HG02571 (cell line): ENCODE measurements around the gene CDH4.

ENCODE experiments used
- ATAC-seq: cut with Tn5 transposase; IDR thresholded peaks from one replicate; pipeline ENCODE4 v1.9.1; 2021; ENCODE audit warnings: mild to moderate bottlenecking, moderate library complexity; ENCODE audit not compliant: unreplicated experiment

The CDH4 gene

DNA sequence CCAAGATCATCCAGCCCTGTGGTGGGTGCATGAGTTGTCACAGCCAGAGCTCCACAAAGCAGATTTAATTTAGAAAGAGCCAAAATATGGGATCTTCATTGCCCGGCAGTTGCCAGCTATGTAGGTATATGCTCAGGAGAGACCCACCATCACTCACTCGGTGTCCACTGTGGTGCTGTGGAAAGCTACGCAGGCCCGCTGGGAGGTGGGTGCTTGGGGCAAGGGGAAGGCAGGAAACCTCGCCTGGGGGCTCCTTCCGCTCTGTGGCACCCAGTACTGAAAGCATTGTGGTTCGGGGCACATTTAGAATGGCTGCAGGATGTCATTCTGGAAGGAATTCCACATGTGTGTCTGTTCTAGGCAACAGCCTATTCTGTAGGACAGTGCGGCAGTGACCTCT, 553.7 kb downstream of the CDH4 start:
- ATAC-seq = no peak

DNA sequence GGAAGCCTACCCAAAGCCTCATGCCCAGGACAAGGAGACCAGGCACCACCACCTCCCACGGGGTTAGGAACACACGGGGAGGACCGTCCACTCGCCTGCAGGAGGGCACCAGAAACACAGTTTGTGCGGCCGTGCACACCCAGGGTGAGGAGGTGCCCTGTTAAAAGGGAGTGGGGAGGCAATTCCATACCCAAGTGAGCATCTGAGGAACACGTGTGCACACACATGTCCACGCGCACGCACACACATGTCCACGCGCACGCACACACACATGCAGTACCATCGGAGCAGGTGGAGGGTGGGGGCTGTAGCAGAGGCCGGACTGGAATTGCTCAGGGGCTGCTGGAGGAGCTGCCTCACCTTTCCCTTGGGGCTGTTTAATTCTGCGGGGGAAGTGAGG, 554.3 kb downstream of the CDH4 start:
- ATAC-seq = no peak

DNA sequence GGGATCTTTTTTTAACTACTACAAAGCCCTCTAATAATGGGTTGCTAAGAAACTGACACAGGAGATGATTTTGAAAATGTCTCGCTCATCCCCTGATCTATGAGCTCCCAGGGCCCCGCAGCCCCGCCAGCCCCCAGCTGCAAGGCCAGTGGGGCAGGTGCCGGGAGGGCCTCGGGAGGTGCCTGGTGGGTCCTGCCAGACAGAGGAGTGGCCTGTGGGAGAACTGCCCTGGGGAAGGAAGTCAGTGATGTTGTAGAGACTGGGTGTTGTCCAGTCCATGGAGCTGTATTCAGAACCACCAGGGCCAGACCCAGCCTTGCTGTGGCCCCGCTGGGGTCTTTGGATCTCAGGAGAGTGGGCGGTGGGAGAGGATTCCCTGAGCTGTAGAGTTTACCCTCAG, 554.9 kb downstream of the CDH4 start:
- ATAC-seq = no peak

DNA sequence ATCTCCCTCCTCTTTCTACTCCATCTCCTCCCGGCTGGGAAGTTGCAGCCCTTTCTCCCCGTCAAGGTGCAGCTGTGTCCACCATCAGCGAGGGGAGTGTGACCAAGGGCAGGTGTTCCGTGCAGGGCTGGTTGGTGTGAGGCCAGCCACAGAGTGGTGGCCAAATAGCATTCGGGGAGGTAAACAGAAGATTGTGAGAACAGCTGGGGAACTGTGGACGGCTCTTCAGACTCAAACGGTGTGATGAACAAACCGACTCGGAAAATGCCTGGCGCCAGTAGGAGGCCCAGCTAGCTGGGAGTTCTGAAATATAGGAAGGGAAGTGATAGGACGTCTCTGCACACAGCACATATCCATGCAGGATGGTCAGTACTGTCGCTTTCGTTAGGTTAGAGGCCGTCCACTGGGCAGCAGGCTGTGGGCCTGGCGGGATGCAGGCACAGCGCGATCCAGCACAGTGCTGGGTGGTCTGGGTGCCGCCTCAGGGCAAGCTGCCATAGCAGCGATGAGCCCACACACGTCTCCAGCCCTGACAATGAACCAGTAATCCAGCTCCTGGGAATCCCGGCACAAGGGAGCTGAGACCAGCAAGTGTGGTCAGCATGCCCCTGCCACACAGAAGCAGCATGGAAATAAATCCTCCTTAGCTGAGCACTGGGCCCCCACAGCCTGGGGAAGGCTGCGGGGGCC, 555.6 kb downstream of the CDH4 start:
- ATAC-seq = no peak

DNA sequence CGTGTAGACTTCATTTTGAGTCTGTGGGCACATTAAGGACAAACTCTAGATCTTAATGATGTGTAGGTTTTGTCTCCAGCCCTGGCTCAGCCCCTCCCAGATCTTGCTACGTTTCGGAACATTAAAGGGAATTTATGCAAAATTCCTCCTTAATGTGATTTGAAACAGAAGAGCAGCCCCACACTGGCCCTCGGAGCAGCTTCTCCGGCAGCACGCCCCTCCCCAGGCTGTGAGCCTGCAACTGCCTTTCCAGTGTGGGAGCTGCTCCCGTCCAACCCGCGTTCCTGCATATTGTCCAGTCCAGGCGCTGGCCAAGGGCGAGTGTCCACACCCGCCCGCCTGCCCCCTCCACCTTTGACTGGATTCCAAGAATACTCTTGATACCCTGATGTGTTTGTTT, 556.4 kb downstream of the CDH4 start:
- no peak for ATAC-seq

DNA sequence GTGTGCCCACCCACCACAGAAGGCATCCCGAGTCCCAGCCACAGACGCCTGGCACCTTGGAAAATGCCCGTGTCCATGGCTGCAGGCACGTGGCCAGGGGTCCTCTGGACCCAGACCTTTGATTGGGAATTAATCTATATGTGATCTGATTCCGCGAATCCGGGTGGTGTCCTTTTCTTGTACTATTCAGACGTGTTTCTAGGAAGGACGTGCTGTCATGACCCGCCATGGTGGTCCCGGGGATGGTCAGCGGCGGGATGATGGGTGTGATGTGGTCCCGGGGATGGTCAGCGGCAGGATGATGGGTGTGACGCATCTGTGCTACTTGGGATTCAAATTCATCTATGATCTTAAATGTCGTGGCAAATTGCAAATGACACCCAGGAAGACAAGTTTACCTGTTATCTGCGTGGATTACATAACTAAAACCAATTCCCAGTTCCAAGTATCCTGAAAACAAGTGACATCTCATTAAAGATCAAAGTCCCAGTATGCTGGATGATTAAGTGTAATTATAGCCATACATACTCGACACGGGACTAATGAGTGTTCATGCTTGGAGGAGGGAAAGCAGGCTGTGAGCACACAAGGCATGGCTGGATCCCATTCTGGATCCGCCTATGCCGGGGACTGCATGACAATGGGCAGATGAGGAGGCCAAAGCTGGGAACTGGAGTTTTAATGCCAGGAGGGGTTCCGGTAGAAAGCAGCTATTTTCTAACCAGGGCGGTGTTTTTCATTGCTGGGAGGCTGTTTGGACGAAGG, 557.1 kb downstream of the CDH4 start:
- no peak for ATAC-seq

DNA sequence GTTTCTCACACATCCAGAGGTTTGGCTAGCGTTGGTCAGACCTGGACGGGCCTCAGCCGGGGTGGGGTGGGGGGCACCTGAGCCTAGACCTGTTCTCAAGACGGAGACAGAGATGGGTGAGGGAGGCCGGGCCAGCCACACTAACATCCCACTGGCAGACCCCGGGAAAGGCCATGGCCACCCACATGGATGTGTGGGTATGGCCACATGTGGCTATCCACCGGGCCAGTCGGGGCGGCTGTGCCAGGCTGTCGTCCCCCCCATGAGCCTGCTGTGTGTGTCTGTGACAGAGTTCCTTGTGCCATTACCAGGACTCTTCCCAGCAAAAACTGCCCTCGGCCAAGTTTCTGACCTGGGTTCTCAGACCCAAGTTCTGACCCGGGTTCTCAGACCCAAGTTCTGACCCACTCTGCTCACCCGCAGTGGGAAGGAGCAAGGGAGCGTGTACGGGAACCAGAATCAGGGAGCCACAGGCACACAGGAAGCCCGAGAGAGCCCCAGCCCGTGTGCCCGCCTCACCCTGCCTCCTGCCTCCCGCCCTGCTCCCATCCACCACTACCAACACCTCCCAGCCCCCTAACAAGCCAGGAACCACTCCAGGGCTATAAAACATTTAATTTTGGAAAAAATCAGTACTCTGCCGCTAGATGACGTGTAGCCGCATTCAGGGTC, 558.1 kb downstream of the CDH4 start:
- ATAC-seq = no peak

DNA sequence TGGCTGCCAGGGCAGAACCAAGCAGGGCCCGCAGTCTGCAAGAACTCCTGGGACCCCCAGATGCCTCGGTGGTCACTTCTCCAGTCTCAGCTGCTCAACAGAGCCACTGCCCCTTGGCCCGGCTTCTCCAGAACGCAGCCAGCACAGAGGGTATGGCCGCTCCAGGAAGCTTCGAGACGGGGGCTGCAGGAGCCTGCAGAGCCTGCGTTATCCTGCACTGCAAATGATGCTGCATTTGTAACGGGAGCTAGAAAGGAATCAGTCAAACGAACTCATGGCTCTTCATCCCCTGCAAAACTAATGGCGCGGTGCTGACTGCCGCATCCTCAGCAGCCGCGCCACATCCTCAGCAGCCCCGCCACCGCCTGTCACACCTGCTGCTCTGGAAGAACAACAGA, 558.7 kb downstream of the CDH4 start:
- ATAC-seq = no peak

DNA sequence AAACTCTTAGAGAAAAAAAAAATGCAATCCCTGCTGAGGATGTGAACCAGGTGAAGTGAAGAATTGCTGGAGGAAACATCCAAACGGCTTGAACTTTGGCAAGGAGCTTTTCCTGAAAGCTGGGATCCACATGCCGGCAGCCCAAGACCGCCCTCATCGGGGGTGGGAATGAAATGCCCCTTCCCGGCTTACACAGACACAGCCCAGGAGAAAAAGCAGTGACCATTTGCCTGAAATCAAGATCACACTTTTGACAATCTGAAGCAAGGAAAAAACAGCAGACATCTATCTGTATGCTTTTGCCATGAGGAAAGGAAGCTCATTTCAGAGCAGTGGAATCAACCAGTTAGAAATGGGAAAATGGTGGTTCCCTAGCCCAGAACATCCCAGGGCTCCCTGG, 559.1 kb downstream of the CDH4 start:
- no peak for ATAC-seq

DNA sequence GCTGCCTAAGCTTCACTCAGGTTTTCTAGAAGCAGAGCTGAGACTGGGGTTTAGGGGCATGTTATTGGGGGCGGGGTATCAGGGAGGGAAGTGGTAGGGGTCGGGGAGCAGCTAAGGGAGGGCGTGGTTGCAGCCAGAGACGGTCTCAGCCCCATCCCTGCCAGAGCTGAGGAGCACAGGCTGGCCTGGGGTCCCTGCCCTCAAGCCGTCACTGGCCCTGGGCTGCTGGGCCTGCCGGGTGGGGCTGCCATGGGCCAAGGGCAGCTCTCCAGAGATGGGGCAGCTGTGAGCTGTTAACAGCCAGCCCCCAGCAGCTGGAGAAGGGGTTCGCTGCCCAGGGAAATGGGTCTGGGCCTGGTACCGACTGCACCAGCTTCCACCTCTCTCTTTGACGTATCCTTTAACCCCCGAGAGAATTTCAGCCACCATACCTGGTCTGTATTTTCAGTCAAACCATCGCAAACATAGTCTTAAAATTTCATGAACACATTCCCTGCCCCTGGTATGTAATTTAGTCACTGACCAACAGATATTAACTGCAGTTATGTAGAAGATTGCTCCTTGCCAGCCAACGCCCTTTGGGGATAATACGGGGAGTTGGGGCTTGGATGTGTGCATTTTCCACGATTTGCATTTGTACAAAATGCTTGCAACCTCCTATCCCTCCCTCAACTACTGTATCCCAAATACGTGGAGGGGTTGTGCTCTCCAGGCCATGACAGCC, 560.2 kb downstream of the CDH4 start:
- no peak for ATAC-seq

DNA sequence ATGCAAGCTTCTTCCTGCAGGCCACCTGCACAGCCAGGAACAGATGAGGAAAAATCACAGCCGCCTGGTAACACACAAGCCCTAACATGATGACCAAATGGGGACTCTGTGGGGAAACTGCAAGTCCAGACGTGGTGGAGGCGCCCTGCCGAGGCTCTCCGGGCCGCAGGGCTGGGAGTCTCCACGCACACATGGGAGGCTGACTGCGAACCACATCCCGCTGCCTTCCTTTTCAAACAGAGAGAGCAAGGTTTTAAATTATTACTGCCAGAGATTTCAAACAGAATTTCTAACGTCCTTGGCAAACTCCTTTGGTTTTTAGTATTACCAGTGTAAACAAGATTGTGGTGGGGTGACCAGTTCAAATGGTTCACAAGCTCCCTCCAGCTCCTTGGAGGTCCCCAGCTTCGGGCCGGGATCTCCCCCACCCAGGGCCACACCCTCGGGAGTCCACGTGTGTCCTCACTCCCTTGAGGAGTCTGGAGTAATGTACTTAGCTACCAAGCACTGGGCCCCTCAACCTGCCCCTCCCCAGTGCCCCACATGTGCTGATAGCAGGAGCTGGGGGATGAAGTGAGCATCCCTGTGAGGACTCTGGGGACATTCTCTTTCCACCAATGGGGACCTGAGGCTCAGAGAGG, 560.9 kb downstream of the CDH4 start:
- no peak for ATAC-seq

DNA sequence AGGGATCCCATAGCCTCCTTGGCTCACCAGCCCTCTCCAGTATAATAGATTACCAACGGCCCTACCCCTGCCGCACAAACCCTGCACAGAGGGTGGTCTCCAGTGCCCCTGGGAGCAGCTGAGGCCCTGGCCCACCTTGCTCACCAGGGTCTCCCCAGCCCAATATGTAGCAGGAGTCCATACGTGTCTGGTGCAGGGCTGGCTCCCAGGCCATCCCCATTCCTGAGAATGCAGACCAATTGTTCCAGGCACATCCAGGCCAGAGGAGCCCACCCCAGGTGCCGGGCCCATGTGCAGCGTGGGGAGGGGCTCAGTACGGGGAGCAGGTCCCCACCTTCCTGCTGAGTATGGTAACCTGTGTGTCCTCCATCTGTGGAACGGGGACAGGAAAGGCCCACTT, 561.7 kb downstream of the CDH4 start:
- ATAC-seq = no peak

DNA sequence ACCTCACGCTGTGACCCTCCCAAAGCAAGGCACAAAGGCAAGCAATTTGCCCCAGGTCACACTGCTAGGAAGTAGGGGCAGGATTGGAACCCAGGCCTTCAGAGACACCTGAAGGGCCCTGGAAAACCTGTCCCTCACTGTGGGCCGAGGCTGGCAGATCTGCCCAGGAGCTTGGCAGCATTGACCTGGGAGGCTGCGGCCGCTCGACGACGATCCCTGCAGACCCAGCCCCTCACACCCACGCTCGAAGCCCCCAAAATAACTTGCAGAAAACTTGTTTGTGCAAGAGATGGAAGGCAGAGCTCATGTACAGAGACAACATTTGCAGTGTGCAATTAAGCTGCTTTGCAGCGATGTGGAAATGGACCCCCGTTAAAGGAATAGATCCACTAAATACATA, 562.2 kb downstream of the CDH4 start:
- ATAC-seq = no peak

DNA sequence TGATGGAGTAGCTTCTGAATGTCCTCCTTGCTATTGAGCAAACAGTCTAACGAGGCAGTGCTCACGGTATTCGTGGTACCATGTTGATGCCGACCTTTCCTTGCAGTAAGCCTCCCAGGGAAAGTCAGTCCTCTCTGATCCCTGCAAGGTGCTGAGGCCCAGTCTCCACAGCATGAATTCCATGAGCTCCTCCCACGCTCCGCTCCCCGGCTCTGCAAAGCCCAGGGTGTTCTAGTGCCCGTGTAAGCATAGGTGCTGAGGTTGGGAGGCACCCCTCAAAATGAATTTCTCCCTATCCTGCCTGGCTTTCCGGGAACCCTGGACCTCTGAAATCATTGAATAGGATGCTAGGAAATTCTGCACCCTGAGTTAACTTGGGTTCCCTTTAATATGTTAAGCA, 562.7 kb downstream of the CDH4 start:
- ATAC-seq = no peak

DNA sequence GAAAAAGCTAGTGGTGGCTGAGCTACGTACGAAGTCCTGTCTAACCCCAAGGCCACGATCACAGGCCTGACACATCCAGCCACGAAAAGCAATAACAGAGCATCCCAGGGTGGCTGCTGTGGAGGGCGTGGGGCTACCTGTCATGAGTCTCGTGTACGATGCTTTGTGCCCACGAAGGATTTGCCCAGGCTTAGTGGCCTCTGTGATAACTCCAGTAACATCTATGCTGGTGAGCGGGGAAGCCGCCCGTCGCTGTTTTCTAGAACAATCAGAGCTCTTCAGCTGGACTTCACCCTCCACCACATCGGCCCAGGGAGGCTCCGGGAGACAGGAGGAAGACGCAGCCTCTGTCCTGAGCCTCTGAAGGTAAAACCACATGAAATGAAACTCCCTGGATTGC, 563.1 kb downstream of the CDH4 start:
- ATAC-seq = no peak

DNA sequence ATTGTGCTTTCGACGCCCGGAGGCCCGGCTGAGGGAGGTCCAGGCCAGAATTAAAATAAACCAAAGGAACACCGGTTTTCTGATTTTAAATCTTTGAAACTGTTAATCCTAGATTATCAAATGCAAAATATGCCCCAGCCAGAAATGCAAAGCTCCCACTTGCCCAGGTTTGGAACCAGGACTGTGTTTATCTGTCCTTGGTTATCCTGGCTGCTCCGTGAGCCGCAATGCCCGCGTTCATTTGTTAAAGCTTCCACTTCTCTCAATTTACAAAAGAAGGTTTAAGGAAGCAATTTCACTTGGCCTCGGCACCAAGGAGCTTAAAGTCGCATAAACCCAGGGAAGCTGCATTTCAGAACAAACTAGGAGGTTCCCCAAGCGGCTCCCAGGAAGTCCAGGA, 563.6 kb downstream of the CDH4 start:
- no peak for ATAC-seq

DNA sequence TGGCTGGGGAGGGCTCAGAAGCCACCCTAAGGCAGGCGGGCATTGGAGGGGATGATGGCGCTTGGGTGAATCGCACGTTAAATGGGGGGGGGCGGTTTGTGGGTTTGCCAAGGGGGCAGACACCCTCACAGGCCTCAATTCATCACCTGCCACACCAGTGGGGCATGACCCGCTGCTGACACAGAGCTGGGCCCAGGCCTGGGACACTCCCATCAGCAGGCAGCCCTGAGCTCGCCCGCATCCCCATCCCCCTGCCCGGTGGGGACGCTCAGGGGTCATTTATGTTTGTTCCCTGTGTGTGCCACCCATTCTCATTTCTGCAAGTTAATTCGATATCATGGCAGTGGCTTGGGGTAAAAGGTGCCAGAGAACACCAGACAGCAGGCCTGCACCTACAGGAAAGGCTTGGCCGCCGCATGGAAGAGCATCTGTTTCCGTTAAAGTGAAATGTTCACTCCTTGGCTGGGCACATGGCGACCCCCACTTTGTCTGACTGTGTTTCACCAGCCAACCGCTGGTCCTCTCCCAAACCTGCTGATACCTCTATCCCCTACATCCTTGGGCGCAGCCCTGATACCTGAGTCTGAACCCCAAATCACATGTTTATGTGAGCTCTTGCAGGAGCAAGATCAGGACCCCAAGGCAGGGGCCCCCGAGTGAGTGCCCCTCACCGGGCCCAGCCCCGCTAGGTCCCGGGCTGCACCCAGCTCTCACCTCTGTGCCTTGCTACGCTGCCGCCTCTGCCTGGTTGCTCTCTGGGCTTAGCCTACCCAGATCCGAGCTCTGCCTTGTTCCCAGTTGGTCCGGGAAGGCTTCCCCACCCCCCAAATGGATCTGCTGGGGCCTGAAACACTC, 564.8 kb downstream of the CDH4 start:
- ATAC-seq = no peak

DNA sequence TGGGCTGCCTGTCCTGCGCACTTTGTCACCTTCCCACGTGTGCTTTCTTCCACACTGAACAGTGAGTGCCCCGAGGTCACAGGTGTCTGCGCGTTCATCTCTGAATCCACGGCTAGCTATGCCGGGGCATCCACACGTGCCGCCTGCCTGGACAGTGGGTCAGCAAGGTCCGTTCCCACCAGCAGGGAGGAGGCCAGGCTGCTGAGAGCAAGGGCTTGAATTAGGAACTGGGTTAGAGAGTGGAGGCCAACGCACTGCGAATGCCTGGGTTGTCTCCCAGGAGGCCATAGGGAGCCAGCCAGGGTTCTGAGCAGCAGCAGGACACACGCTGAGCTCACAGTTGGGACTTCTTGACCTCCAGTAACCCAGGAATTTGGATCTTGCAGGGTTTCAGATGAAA, 565.5 kb downstream of the CDH4 start:
- ATAC-seq = no peak

DNA sequence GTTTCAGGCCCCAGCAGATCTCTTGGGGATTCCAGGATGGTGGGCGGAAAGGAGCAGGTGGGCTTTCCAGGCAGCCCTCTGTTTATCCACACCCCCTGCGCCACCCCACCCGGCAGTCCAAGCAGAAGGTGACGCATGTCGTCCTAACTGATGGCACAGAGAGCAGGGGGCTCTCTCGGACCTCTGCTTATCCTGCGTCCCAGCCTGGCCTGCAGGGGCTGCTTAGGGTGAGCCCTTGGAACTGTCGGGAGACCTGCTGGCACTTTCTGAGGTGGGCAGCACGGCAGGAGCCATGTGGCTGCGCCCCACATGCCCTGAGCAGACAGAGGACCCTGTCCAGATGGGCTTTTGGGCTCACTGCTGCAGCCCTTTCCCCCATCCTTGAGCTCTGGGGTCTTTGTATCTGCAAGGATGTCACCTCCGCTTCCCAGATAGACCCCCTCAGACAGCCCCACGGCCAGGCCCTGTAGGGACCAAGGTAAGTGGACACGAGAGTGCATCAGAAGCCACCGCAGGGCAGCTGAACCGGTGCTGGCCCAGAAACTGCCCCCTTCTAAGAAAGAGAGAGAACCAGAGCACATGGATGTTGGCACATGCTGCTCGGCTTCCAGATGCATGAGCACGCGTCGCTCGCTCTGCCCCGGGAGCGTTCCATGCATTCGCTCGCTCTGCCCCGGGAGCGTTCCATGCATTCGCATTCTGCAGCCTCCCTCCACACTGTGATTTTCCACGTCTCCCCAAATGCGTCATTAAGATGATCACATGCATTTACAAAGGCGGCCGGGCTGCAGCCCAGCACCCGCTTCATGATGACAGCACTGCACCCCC, 566.9 kb downstream of the CDH4 start:
- ATAC-seq = no peak

DNA sequence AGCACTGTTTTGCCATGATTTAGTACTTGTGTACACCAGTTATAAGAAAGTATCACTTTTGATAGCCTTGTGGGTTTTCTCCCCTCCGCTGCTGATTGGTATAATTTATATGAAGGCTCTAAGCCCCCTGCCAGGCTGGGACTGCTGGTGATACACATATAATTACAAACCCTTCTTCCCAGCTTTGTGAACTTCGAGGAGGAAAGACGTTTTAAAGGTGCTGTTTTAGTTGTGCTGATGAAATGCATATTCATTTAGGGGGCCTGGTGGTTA, 567.4 kb downstream of the CDH4 start:
- ATAC-seq = no peak
